Loucy (cell line): ENCODE measurements around the gene AKAP1.

Source experiments
- H2AFZ ChIP-seq: fragments of 200-600 bp; sonication (generic); 2 replicates; pipeline ENCODE4 v1.6.0; 2016; ENCODE audit warnings: antibody characterized with exemption, mild to moderate bottlenecking, low read length, moderate library complexity
- H3F3A ChIP-seq: fragments of 200-600 bp; 2 replicates; pipeline ENCODE4 v1.6.0; 2016; ENCODE audit warnings: antibody characterized with exemption, low read depth, mild to moderate bottlenecking
- H3K27me3 ChIP-seq: fragments of 200-600 bp; sonication (generic); 2 replicates; pipeline ENCODE4 v1.6.1; 2014; ENCODE audit warnings: low read length, mild to moderate bottlenecking; ENCODE audit not compliant: insufficient read depth, poor library complexity, severe bottlenecking
- H3K36me3 ChIP-seq: fragments of 200-600 bp; sonication (generic); 2 replicates; pipeline ENCODE4 v1.6.1; 2016; ENCODE audit warnings: low read length; ENCODE audit not compliant: insufficient read depth
- H3K4me1 ChIP-seq: fragments of 200-600 bp; sonication (generic); 2 replicates; pipeline ENCODE4 v1.5.1; 2014; ENCODE audit warnings: low read length, mild to moderate bottlenecking; ENCODE audit not compliant: insufficient read depth, poor library complexity, severe bottlenecking
- H3K4me2 ChIP-seq: fragments of 200-600 bp; sonication (generic); 2 replicates; pipeline ENCODE4 v1.6.0; 2014; ENCODE audit warnings: antibody characterized with exemption, low read length, low read depth, mild to moderate bottlenecking; ENCODE audit not compliant: poor library complexity, severe bottlenecking
- H3K4me3 ChIP-seq: fragments of 200-600 bp; sonication (generic); 2 replicates; pipeline ENCODE4 v1.5.1; 2014; ENCODE audit warnings: low read length, mild to moderate bottlenecking, mixed read lengths; ENCODE audit not compliant: poor library complexity, severe bottlenecking
- H3K79me2 ChIP-seq: fragments of 200-600 bp; sonication (generic); 2 replicates; pipeline ENCODE4 v1.6.1; 2014; ENCODE audit warnings: low read length; ENCODE audit not compliant: insufficient read depth
- H3K9ac ChIP-seq: fragments of 200-600 bp; sonication (generic); 2 replicates; pipeline ENCODE4 v1.6.0; 2014; ENCODE audit warnings: mild to moderate bottlenecking, low read depth, low read length, moderate library complexity; ENCODE audit not compliant: poor library complexity, severe bottlenecking
- H3K9me2 ChIP-seq: fragments of 200-600 bp; sonication (generic); replicated peaks from 2 replicates; pipeline ENCODE4 v1.6.1; 2016; ENCODE audit warnings: low read depth, low read length, mixed read lengths
- H3K9me3 ChIP-seq: fragments of 200-600 bp; sonication (generic); 2 replicates; pipeline ENCODE4 v1.6.1; 2014; ENCODE audit warnings: mild to moderate bottlenecking, antibody characterized with exemption, low read length, low read depth; ENCODE audit not compliant: insufficient read depth
- H4K20me1 ChIP-seq: fragments of 200-600 bp; sonication (generic); 2 replicates; pipeline ENCODE4 v1.6.0; 2014; ENCODE audit warnings: antibody characterized with exemption, low read length, mild to moderate bottlenecking; ENCODE audit not compliant: insufficient read depth, poor library complexity, severe bottlenecking
- EZH2phosphoT487 ChIP-seq: fragments of 200-600 bp; IDR thresholded peaks from 2 replicates; pipeline ENCODE4 v1.6.1; 2018; ENCODE audit warnings: antibody characterized with exemption, mild to moderate bottlenecking, moderate library complexity, borderline replicate concordance
- TF ChIP-seq, protein P1 (sequence below): fragments of 200-600 bp; sonication (generic); conservative IDR thresholded peaks from 2 replicates; pipeline ENCODE4 v1.5.1; 2014; ENCODE audit warnings: mild to moderate bottlenecking, antibody characterized with exemption, low read length

The AKAP1 gene

GRCh38 chr17:57164814-57165213 is 79.8 kb downstream of the AKAP1 start:
- Histone ChIP-seq H3K79me2 (no peaks in the 10 kb centered on the region), H3K4me3 (no peak overlapping the region), H3K4me1 (no peaks in the 10 kb centered on the region), H4K20me1 (no peaks in the 10 kb centered on the region), H3K4me2 (no peak overlapping the region), H3K36me3 (no peaks in the 10 kb centered on the region), H3K9me2 (no peaks in the 10 kb centered on the region), H3K9me3 (no peaks in the 10 kb centered on the region), H3F3A (no peaks in the 10 kb centered on the region), H3K27me3 (no peaks in the 10 kb centered on the region), H2AFZ (no peak overlapping the region), H3K9ac (no peak overlapping the region)
- TF ChIP-seq, protein P1, sequence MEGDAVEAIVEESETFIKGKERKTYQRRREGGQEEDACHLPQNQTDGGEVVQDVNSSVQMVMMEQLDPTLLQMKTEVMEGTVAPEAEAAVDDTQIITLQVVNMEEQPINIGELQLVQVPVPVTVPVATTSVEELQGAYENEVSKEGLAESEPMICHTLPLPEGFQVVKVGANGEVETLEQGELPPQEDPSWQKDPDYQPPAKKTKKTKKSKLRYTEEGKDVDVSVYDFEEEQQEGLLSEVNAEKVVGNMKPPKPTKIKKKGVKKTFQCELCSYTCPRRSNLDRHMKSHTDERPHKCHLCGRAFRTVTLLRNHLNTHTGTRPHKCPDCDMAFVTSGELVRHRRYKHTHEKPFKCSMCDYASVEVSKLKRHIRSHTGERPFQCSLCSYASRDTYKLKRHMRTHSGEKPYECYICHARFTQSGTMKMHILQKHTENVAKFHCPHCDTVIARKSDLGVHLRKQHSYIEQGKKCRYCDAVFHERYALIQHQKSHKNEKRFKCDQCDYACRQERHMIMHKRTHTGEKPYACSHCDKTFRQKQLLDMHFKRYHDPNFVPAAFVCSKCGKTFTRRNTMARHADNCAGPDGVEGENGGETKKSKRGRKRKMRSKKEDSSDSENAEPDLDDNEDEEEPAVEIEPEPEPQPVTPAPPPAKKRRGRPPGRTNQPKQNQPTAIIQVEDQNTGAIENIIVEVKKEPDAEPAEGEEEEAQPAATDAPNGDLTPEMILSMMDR, result no peak
- no peak for TF ChIP-seq EZH2phosphoT487

DNA sequence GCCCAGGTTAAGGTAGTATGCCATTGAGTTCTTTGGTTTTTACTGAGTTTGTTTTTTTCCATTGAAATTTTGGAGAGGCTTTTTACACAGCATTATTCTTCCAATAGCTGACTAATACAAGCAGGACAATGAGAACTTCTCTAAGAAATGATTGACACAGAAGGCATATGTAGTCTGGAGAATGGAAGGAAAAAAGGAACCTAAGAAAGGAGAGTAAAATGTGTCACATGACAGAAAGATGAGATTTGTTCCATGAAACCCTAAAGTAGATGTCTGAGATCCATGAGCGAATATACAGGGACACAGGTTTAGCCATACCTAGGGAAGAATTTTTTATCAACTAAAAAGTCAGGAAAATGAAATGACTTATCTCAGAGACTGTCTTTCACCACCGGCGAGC is 80.7 kb downstream of the AKAP1 start:
- no peaks in the 10 kb centered on the region for H3K79me2 ChIP-seq
- no peaks in the 10 kb centered on the region for H3K36me3 ChIP-seq
- TF ChIP-seq, protein P1, result no peak
- TF ChIP-seq EZH2phosphoT487, result no peak
- no peak overlapping the region for H3K4me2 ChIP-seq
- no peak overlapping the region for H2AFZ ChIP-seq
- H3K4me3 ChIP-seq, result no peak overlapping the region
- H4K20me1 ChIP-seq, result no peaks in the 10 kb centered on the region
- no peaks in the 10 kb centered on the region for H3K27me3 ChIP-seq
- no peak overlapping the region for H3K9ac ChIP-seq
- no peaks in the 10 kb centered on the region for H3K9me2 ChIP-seq
- no peaks in the 10 kb centered on the region for H3K9me3 ChIP-seq
- no peaks in the 10 kb centered on the region for H3F3A ChIP-seq
- no peaks in the 10 kb centered on the region for H3K4me1 ChIP-seq

- no peaks in the 10 kb centered on the region for H3K79me2 ChIP-seq
- H4K20me1 ChIP-seq, result no peaks in the 10 kb centered on the region
- no peak overlapping the region for H2AFZ ChIP-seq
- no peak for TF ChIP-seq EZH2phosphoT487
- TF ChIP-seq, protein P1, result no peak
- H3K4me2 ChIP-seq, result no peak overlapping the region
- H3K4me1 ChIP-seq, result no peaks in the 10 kb centered on the region
- no peak overlapping the region for H3K9ac ChIP-seq
- H3K27me3 ChIP-seq, result no peaks in the 10 kb centered on the region
- H3K9me2 ChIP-seq, result no peaks in the 10 kb centered on the region
- H3F3A ChIP-seq, result no peaks in the 10 kb centered on the region
- H3K9me3 ChIP-seq, result no peaks in the 10 kb centered on the region
- H3K4me3 ChIP-seq, result no peak overlapping the region
- H3K36me3 ChIP-seq, result no peaks in the 10 kb centered on the region
Observed at GRCh38 chr17:57166803-57167202, 81.8 kb downstream of the AKAP1 start.
